HG03457 (cell line): ENCODE measurements around the gene AKR1B1.

Experiments
- ATAC-seq: cut with Tn5 transposase; IDR thresholded peaks from one replicate; pipeline ENCODE4 v1.9.1; 2021; ENCODE audit warnings: moderate number of reproducible peaks; ENCODE audit not compliant: unreplicated experiment

Gene AKR1B1

DNA sequence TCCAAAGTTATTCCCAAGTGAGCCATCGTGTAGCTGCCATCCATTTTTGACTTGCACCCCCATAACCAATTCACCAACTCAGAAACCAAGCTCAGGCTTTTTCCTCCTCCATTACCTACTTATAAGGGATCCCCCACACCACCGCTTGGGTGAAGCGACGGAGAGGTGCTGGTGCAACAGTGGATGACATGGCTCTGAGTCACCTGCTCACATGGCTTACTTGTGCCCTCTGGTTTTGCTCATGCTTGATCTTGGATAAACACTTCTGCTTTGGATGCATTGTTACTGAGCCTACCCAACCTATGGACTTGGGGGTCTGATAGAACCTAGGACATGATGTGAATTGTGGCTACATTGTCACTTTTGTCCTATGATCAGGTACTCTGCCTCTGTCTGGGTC is 12.0 kb upstream of the AKR1B1 start:
- no peak for ATAC-seq

DNA sequence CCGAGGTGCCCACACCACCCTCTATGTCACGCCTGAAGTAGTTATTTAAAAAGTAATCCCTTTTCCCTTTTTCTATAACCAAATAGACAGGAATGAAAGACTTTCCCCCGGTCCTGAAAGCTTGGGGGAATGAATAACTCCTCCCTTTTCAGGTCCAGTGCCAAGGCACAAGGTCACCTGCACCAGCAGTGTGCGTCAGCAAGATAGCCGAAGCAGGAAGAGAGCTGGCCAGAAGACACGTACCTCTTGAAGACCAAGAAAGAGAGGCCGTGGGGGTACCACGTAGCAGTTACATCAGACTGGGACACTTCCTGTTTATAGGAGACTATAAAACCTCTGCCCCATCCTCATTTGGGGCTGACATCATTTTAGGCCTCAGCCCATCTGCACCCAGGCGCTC is 10.7 kb upstream of the AKR1B1 start:
- ATAC-seq: no peak

DNA sequence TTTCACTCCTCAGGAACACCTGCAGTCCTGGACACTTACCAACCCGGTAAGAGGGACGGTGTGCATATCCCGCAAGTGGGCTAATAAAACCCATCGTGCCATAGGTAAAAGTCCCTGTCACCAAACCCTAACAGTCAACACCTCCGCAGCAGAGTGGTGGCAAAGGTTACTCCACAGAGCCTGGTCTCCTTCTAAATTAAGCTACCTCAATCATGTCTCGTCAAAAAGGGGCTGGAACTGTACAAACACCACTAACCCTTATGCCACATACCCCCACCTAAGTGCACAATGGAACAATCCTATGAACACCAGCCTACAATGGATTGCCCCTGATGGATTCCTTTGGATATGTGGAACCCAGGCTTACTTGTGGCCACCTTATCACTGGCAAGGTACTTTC is 9.6 kb upstream of the AKR1B1 start:
- no peak for ATAC-seq

DNA sequence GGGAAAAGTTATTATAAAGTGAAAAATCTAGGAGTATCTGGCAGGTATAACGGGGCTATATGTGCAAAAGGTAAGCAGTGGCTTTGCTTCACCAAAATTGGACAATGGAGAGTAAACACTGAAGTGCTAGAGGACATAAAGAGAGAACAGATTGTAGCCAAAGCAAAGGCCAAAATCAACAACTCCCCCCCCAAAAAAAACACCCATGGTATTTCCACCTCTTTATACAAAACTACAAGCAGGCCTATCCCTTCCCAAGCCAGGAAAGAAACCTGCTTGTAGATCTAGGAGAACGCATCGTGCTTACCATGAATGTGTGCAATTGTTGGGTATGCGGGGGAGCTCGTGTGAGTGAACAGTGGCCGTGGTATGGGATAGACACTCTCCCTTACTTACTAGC is 9.2 kb upstream of the AKR1B1 start:
- ATAC-seq: no peak

DNA sequence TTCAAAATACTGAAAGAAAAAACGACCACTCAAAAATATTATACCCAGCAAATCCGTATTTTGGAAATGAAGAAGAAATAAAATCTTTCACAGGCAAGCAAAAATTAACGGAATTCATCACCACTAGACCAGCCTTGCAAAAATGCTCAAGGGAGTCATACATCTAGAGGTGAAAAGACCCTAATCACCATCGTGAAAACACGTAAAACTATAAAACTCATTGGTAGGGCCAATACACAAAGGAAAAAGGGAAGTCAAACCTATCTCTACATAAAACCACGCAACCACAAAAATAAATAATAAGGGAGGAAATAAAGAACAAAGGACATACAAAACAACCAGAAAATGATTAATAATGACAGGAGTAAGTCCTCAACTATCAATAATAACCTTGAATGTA is 6.6 kb upstream of the AKR1B1 start:
- no peak for ATAC-seq

DNA sequence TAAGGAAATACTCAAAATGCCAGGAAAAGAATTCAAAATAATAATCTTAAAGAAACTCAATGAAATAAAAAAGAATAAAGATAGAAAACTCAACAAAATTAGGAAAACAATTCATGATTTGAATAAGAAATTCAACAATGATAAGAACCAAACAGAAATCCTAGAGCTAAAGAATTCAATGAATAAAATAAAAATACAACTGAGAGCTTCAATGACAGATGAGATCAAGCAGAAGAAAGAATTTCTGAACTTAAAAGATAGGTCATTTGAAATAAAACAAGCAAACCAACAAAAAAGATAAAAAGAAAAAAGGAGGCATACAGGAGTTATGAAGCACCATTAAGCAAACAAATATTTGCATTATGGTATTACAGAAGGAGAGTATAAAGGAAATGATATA is 5.6 kb upstream of the AKR1B1 start:
- ATAC-seq: no peak

DNA sequence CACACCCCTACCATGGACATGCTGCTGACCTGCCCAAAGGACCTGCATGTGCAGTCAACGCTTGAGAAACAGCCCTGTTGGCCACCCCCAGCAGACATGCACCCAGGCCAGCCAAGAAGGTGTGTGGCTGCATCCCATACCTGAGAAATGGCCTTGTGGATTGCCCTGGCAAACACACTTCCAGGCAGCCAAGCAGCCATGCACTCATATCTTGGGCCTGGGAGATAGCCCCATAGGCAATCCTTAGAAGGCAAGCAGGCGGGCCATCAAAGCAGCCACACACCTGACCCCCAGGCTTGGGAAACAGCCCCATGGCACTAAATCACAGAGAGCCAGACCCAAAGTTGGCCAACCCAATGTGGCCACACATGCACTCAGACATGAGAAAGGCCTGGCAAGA is 4.9 kb upstream of the AKR1B1 start:
- no peak for ATAC-seq

DNA sequence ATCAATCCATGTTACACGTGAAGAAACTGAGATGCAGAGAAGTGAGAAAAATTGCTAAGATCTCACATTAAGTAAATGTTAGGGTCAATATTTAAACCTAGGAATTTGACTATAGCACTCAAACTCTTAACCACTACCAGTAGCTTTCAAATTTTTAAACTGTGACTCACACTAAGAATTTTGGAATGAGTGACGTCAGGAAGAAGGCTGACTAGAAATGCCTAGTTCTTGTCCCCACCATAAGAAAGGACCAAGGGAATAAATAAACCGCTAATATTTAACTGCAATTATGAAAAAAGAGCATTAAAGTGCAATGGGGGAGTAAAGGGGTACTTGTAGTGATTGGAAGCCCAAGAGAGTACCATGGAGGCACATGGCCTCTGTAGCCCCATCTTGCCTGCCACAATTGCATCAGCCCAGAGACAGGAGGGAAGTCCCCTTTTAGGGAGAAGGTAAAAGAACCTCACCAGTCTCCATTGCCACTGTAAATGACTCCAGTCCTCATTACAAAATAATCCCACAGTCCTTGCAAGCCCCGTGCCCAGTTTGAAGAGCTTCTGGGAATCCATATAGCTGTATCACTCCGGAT is 3.5 kb upstream of the AKR1B1 start:
- ATAC-seq: no peak

DNA sequence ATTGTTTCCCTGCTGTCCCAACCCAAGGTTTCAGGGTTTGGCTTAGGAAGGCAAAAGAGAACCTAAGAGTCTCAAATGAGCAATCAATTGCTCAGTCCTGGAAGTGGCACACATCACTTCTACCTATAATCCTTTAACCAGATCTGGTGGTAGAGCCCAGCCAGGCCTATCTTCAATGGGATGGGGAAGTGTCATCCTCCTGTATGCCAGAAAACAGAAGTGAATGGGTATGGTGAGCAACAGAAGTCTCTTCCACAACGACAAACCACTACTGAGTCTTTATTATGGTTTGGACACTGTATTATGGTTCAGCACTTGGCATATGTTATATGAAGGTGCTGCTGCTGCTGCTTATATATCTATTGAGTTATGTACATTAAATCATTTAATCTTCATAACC is 3.0 kb upstream of the AKR1B1 start:
- no peak for ATAC-seq

DNA sequence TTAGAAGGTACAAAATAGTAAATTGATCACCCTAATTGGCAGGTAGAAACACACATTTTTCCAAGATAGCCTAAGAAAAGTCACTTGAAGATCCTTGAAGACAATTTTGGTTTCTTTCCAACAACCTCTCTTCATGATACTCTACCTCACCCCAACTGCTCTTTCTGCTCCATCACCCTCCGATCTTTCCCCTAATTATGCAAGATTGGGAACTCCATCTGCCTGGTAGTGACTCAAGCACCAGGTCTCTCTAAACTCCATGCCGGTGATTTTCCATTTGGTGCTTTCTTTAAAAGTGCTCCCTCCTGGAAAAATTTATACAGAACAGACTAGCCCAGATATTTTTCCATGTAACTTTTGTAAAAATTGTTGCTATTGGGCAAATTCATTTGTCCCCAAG is 1.1 kb upstream of the AKR1B1 start:
- no peak for ATAC-seq

DNA sequence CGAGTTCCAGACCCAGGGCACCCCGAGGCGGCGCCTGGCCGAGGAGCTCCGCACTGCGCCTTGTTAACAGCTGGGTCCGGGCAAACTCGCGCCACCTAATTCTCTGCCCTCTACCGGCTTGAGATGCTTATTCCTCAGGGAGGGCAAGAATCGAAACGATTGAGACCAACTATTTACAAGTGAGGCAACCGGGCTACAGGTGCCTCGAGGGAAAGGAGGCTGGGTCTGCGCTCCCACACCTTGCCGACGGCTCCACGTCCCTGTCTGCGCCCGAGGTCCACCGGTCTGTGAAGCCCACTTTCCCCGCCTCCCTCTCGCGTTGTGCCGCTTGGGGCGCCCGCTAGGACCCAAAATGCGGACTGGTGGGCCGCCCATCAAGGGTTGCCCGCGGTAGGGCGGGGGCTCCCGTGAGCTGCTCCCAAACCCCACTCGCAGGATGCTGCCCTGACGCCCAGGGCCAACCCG is 527 bp downstream of the AKR1B1 start:
- peak; percentile 47 for ATAC-seq

DNA sequence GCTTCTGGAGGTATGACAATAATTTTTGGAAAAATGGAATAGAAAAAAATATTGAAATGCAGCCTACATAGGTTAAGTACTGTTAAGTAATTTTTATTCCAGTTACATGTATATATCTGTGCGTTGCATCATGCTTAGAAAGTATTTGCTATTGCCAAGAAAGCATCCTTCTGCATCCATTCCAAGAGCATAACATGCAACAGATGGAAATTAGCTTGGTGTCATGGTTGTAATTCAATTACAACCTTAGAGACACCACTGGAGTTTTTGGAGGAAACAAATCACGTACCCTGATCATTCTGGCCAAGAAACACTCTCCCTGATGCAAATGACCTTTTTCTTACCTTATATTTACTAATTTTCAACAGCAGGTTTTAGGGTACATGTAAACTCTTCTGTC is 1.7 kb downstream of the AKR1B1 start:
- ATAC-seq: no peak

DNA sequence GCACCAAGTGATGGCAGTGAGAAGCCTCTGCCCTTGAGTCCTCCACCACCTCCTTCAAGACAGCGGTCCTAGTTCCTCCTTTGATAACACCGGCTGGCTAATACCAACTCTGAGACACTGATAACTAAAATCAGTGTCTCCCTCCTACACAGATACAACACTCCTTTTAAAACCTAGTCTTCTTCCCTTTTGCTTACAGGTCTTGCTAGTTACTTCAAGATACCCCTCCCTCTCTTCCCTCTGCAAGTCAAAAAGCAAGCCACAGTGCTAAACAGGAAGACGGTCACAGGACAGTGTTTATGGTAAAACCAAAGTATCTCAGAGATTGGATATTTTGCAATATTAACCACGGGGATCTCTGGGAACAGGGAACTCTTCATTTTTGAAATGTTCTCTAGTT is 4.6 kb downstream of the AKR1B1 start:
- ATAC-seq: no peak

DNA sequence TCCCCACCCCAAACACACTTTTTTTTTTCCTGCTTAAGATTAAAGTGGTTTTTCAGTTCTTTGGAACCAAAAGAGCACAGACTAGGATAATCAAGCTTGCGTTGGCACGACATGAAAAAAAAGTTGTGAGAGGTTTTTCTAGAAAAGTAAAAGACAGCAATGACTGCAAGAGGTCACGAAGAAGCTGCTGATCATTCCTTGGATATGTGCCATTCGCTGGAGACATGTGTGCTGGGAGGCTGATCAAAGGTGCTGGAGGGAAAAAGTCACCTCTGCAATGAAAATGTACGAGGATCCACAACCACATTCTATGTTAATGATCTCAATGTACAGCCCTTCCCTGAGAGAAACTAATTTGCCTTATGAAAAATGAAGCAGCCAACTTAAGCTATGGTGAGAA is 5.4 kb downstream of the AKR1B1 start:
- no peak for ATAC-seq

DNA sequence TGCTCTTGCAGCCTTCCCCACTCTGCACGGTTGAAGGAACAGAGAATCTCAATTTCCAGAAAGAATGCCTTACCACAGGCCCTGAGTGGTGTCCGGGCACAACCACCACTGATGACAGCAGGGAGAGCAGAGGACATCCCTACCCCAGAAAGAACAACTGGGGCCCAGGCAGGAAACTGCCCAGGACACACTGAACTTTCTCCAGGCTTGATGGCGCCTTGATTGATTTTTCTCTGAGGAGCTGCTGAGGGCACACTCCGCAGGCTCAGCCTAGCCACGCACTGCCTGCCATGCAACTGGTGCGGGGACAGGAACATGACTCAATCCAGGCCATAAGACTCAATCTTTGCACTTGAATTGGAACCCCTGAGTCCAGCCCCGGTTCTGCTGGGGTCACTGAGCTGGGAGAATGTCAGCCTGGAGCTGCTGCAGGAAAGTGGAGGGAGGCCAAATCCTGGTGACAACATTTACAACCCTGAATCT is 5.9 kb downstream of the AKR1B1 start:
- no peak for ATAC-seq

DNA sequence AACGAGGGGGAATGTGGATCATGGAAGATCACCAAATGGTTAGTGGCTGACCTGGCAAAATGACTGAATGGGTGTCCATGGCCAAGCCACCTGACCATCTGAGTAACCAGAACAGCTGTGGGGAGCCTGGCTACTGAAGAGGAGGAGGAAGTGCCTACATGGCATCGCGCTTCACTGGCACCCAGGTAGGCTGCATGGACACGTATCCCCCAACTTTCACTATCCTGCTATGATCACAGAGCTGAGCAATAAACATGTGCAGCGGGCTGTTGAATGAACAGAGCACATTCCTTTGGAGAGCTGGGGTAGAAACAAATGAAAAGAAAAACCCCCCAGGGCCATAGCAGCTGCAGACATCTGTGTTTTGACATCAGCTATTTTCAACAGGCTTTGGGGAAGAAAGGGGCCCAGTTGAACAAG is 6.5 kb downstream of the AKR1B1 start:
- no peak for ATAC-seq

DNA sequence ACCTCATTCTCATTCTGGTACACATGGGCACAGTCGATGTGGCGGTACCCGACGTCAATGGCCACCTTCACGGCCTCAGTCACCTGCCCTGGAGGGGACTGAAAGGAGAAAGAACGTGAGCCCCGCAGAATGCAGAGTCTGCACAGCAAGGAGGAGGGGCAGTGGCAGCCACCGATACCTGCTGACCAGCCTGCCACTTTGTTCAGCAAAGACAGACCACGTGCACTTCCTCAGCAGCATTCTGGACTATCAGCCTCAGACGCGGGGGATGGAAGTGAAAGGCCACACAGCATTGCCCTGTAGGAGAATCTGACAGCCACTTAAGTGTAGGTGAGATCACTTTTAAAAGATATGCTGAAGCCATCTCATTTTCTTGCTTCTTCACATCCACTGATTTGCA is 7.2 kb downstream of the AKR1B1 start:
- no peak for ATAC-seq

DNA sequence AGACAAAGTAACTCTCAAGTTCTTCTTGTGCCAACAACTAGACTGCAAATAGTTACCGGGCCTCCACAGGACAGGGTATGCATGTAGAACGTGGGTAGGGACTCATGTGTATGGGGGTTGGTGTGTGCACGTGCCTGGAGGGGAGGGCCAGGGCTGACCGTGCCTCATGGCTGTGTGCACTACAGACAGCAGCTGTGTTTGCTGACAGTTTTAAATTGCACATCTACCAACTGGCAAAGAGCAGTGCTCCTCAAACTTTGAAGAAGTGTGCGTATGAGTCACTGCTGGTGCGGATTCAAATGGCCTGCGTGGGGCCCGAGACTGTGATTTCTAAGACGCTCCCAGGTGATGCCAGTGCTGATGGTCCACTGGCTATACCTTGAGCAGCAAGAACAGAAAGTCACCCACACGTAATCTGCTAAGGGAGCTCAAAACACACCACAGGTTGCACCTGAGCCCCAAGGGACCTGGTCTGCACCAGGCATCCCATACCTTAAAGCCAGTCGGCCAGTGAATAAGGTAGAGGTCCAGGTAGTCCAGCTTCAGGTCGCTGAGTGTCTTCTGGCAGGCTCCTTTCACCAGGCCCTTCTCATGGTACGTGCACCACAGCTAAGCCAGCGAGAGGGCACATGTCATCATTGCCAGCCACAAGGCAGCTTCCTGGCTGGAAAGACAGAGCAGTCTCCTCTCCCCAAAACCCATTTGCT is 8.5 kb downstream of the AKR1B1 start:
- ATAC-seq: no peak

DNA sequence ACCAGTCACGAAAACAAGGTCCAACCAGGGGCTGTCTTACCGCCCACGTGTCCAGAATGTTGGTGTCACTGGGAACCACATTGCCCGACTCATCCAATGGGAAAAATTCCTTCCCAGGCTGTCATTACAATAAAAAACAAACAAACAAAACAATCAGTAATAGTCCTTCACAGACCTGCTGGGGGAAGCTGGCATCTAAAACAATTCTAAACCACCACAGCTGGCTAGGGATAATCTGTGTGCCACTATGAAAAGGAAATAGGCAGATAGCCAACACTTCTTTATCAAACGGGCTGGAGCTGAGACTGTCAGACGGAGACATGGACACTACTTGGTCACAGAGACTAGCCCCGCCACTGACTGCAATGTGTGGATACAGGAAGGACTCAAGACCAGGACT is 9.2 kb downstream of the AKR1B1 start:
- ATAC-seq: no peak

DNA sequence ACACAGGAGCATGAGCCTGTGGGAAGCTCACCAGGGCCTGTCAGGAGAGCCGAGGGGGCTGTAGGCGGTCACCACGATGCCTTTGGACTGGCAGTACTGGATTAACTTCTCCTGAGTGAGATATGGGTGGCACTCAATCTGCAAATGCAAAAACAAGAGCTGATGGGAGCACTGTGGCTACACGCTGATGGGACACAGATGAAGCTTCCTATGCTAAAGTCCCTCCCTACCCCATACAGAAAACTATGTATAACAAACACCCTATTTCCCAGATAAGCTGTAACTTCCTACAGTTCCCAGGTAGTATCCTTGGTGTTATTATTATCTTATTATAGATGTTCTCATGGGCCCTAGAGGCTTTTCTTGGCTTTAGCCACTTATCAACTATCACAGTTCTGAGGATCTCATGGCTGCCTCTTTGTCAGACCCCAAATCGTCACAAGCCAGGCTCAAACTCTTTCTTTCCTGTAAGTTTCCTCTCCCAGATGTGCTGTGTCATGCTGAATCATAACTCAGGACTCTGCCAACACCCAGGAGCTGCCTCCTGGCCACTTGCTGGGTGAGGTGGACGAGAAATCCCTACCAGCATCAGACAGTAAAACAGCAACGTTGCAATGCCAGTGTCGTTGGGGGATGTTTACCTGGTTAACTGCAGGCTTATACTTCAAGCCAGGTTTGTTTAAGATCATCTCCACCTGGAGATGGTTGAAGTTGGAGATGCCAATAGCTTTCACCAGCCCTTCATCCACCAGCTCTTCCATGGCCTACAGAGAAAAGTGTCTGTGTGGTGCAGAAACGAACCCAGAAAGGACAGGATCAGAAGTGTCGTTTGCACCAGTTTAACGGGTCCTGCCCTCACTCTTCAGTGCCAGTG is 10.3 kb downstream of the AKR1B1 start:
- no peak for ATAC-seq

DNA sequence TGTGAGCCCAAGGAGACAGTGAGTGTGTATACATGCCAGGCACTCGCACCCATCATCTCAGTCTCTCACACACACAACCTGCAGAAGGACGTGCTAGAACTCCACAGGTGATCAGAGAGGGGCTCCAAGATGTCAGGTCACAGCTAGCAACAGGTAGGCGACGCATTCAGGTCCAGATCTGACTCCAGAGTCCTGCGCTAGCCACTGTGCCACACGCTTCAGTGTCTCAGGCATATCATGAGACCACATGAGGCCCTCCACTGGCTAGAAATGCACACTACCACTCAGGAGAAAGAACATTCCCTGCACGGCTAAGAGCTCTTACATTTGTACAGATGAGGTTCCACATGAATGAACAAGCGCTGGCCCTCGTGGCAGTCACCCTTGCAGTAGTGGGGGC is 11.5 kb downstream of the AKR1B1 start:
- no peak for ATAC-seq

DNA sequence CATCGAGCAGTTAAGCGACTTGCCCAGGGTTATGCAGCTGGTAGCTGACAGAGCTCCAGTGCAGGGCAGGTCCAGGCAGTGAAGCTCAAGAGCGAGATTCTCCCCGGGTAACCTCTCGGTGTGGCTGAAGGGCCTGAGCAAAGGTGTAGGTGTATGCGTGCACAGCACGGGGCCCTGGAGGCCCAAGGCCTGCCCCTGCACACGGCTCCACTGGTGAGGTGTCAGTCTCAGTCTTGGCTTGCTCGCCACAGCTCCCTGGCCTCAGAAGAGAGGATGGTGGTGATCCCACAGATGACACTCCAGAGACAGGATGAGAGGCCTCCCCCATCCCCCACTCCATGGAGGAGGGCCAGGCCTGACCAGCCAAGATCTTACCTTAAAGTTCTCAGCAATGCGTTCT is 12.0 kb downstream of the AKR1B1 start:
- no peak for ATAC-seq
